T-helper 1 cell treated with Interleukin-12 subunit alpha and Interleukin-12 subunit beta and Interleukin-4 antibody, amounts not matched to agents 30 μg/mL and 1 μg/mL, for 36 hours (primary cell): ENCODE results near the gene NGF.

Source experiments
- H3K27ac Mint-ChIP-seq: one replicate; pipeline ENCODE4 v1.8.0; 2021; ENCODE audit warnings: mild to moderate bottlenecking, mixed read lengths
- H3K27me3 Mint-ChIP-seq: one replicate; pipeline ENCODE4 v1.8.0; 2021; ENCODE audit warnings: low read depth, mixed read lengths
- H3K36me3 Mint-ChIP-seq: one replicate; pipeline ENCODE4 v1.8.0; 2021; ENCODE audit warnings: low read depth, mixed read lengths
- H3K4me1 Mint-ChIP-seq: one replicate; pipeline ENCODE4 v1.8.0; 2021; ENCODE audit warnings: low read depth, mixed read lengths
- H3K4me3 Mint-ChIP-seq: one replicate; pipeline ENCODE4 v1.8.0; 2021; ENCODE audit warnings: mild to moderate bottlenecking, moderate library complexity, mixed read lengths
- H3K9me3 Mint-ChIP-seq: one replicate; pipeline ENCODE4 v1.8.0; 2021; ENCODE audit warnings: mixed read lengths

NGF gene

DNA sequence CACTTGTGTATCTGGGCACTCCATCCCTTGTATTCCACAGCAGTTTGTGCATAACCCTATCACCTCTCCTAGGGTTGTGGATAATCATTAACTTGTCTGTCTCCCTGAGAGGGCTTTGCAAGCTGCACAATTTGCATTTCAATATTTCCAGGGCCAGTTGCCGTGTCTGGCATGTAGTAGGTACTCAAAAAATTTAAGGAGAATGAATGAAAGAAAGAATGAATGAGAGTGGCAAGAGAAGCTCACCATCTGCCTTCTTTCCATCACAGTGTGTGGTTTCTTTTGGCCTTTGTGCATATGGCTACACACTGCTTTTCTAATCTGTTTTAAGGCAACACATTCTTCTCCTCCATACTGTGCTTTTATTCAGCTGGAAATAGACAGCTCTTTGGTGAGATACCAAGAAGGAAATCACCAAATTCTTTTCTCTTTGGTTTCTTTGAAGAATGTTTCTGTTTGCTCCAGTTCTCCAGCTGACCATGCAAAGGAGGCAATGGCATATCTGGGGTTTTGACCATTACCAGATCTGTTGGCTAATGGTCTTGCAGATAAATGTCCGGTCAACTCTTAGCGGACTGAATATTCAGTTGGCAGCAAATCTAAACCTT, 49.4 kb downstream of the NGF start:
- H3K27me3 Mint-ChIP-seq = no peaks in the 10 kb centered on the region
- H3K9me3 Mint-ChIP-seq = no peaks in the 10 kb centered on the region
- no peaks in the 10 kb centered on the region for H3K4me1 Mint-ChIP-seq
- no peak overlapping the region for H3K27ac Mint-ChIP-seq
- no peaks in the 10 kb centered on the region for H3K36me3 Mint-ChIP-seq
- H3K4me3 Mint-ChIP-seq = no peak overlapping the region

DNA sequence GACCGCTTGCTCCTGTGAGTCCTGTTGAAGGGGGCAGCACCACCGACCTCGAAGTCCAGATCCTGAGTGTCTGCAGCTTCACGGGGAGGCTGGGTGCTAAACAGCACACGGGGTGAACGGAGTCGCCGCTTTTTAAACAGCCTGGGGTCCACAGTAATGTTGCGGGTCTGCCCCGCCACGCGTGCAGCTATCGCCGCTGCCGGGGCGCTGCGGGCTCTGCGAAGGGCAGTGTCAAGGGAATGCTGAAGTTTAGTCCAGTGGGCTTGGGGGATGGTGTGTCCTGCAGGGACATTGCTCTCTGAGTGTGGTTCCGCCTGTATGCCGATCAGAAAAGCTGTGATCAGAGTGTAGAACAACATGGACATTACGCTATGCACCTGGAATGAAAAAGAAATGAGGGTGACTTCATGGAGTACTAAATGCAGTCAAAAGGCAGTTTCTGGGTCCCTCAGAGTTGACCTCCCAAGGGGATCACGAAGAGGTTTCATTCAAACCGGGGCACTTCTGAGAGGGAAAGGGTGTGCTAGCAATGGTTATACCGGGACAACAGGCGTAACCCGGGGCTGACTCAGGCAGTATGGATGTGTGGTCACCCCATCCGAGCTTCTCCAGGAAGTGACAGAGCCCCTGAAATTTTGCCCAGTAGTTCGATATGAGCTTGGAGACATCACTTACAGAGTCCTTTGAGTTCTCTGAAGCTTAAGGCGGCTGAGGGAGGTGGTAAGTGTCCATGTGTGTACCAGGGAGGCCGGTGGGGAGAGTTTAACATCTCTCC, 51.4 kb downstream of the NGF start:
- Mint-ChIP-seq H3K36me3 (no peaks in the 10 kb centered on the region), H3K27me3 (no peaks in the 10 kb centered on the region), H3K4me3 (no peak overlapping the region), H3K27ac (no peak overlapping the region), H3K9me3 (no peaks in the 10 kb centered on the region), H3K4me1 (no peaks in the 10 kb centered on the region)

GRCh38 chr1:115284209-115284608, 53.8 kb downstream of the NGF start:
- no peak overlapping the region for H3K27ac Mint-ChIP-seq

GRCh38 chr1:115283681-115284146, 54.3 kb downstream of the NGF start:
- Mint-ChIP-seq H3K9me3 (no peaks in the 10 kb centered on the region), H3K27ac (no peak overlapping the region), H3K4me3 (no peak overlapping the region)

More at GRCh38 chr1:115284209-115284608, 53.8 kb downstream of the NGF start:
- no peaks in the 10 kb centered on the region for H3K9me3 Mint-ChIP-seq
- no peaks in the 10 kb centered on the region for H3K27me3 Mint-ChIP-seq
- no peaks in the 10 kb centered on the region for H3K4me1 Mint-ChIP-seq
- no peaks in the 10 kb centered on the region for H3K36me3 Mint-ChIP-seq
- H3K4me3 Mint-ChIP-seq = no peak overlapping the region

GRCh38 chr1:115283249-115283648, 54.8 kb downstream of the NGF start:
- Mint-ChIP-seq H3K27me3 (no peaks in the 10 kb centered on the region), H3K36me3 (no peaks in the 10 kb centered on the region), H3K27ac (no peak overlapping the region), H3K4me1 (no peaks in the 10 kb centered on the region), H3K4me3 (no peak overlapping the region), H3K9me3 (no peaks in the 10 kb centered on the region)

More at GRCh38 chr1:115283681-115284146, 54.3 kb downstream of the NGF start:
- no peaks in the 10 kb centered on the region for H3K36me3 Mint-ChIP-seq
- no peaks in the 10 kb centered on the region for H3K4me1 Mint-ChIP-seq
- H3K27me3 Mint-ChIP-seq = no peaks in the 10 kb centered on the region

- Mint-ChIP-seq H3K4me1 (no peaks in the 10 kb centered on the region), H3K9me3 (no peaks in the 10 kb centered on the region), H3K27me3 (no peaks in the 10 kb centered on the region), H3K27ac (no peak overlapping the region), H3K4me3 (no peak overlapping the region), H3K36me3 (no peaks in the 10 kb centered on the region)
These were observed 55.2 kb downstream of the NGF start for GRCh38 chr1:115282807-115283208.

GRCh38 chr1:115281143-115281542, 56.9 kb downstream of the NGF start:
- Mint-ChIP-seq H3K4me1 (no peaks in the 10 kb centered on the region), H3K9me3 (peaks cover 5% of the 10 kb centered on the region), H3K4me3 (no peak overlapping the region), H3K27me3 (no peaks in the 10 kb centered on the region), H3K36me3 (no peaks in the 10 kb centered on the region), H3K27ac (no peak overlapping the region)

GRCh38 chr1:115280064-115280463, 58.0 kb downstream of the NGF start:
- H3K4me1 Mint-ChIP-seq = no peaks in the 10 kb centered on the region
- H3K36me3 Mint-ChIP-seq = no peaks in the 10 kb centered on the region
- H3K27me3 Mint-ChIP-seq = no peaks in the 10 kb centered on the region
- H3K4me3 Mint-ChIP-seq = no peak overlapping the region
- H3K9me3 Mint-ChIP-seq = peaks cover 5% of the 10 kb centered on the region
- no peak overlapping the region for H3K27ac Mint-ChIP-seq

GRCh38 chr1:115278211-115278610, 59.8 kb downstream of the NGF start:
- no peak overlapping the region for H3K4me3 Mint-ChIP-seq
- H3K4me1 Mint-ChIP-seq = no peaks in the 10 kb centered on the region
- H3K27ac Mint-ChIP-seq = no peak overlapping the region
- no peaks in the 10 kb centered on the region for H3K36me3 Mint-ChIP-seq
- H3K9me3 Mint-ChIP-seq = peaks cover 5% of the 10 kb centered on the region
- H3K27me3 Mint-ChIP-seq = no peaks in the 10 kb centered on the region

DNA sequence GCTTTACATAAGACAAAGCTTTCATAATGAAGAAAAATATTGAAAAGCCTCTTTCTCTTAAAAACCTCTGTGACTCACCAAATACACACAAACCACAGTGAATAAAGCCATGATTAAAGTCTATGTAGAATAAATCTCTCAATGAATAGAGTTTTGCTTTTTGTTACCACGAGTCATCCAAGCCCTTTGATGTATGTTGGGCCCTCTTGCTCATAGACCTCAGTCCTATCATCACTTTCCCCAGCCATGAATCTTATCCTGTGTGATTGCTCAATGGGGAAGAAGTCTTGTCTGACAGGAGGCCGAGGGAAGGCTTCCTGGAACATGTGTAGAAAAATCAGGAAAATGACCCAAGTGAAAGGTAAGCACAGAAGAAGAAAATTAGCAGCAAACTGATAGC, 60.8 kb downstream of the NGF start:
- Mint-ChIP-seq H3K4me1 (no peaks in the 10 kb centered on the region), H3K36me3 (no peaks in the 10 kb centered on the region), H3K9me3 (peaks cover 5% of the 10 kb centered on the region), H3K27me3 (peaks cover 3% of the 10 kb centered on the region), H3K27ac (no peak overlapping the region), H3K4me3 (no peak overlapping the region)

DNA sequence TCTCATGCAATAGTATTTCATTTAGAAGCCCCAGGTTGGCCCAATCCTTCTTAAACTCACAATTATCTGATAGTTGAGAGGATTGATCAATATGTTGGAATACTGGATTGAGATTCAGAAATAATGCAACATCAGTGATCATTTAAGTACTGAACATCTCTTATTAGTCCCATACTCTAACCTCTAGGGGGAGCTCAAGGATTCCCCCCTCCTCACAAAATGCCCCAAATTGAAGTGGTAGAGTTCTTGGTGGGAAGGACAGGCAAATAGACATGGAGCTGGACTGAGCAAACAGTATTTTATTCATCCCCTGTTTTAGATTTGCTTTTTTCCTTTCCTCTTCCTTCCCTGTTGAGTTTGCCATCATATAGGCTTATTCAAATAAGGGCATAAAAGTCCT, 62.8 kb downstream of the NGF start:
- no peak overlapping the region for H3K27ac Mint-ChIP-seq
- H3K36me3 Mint-ChIP-seq = no peaks in the 10 kb centered on the region
- H3K9me3 Mint-ChIP-seq = peaks cover 5% of the 10 kb centered on the region
- no peak overlapping the region for H3K4me3 Mint-ChIP-seq
- no peaks in the 10 kb centered on the region for H3K4me1 Mint-ChIP-seq
- peaks cover 5% of the 10 kb centered on the region for H3K27me3 Mint-ChIP-seq

DNA sequence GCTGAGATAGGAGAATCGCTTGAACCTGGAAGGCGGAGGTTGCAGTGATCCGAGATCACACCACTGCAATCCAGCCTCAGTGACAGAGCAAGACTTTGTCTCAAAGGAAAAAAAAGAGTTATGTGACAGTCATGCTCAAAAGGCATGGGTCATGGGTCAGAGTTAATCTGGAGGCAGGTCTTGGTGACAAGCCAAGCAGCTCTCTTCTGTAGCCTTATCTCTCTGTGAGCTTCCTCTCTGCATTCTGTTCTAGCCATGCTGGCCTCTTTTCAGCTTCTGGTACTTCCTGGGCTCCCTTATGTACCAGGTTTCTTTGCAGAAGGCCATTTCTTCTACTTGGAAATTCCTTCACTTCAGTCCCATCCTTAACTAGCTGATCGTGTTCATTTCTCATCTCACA, 63.6 kb downstream of the NGF start:
- Mint-ChIP-seq H3K4me3 (no peak overlapping the region), H3K27ac (no peak overlapping the region), H3K36me3 (no peaks in the 10 kb centered on the region), H3K9me3 (peaks cover 5% of the 10 kb centered on the region), H3K4me1 (no peaks in the 10 kb centered on the region), H3K27me3 (peaks cover 5% of the 10 kb centered on the region)

DNA sequence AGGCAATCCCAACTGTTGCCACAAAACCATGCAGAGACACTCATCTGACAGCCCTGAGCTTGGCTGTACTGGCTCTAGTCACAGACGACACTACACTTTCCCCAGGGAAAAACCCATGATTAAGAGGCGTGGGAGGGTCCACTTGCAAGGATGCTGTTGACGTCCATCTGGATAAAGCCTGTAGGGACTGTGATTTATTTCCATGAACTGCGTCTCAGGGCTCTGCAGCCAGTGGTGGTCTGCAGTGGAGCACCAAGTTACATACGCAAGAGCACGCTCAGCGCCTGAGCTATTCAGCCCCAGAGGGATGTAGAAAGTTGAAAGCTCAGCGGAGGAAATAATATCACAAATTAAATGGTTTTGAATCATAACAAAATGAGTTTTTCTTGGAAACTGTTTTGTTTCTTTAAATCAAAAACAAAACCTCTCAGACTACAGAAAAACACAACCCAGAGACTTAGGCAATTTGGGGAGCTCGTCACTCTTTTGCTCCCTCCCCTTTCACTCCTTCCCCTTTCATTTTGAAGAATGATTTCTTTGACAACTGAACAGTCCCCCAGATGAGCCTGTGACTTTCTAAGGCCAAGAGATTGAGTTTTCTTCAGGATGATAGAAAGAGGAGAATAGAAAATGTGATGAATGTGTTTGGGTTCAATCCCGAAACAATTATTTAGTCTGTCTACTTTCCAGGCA, 71.2 kb downstream of the NGF start:
- Mint-ChIP-seq H3K27me3 (peaks cover 6% of the 10 kb centered on the region), H3K9me3 (no peaks in the 10 kb centered on the region), H3K36me3 (no peaks in the 10 kb centered on the region), H3K27ac (no peak overlapping the region), H3K4me3 (no peak overlapping the region), H3K4me1 (no peaks in the 10 kb centered on the region)

GRCh38 chr1:115265099-115265498, 73.0 kb downstream of the NGF start:
- H3K27me3 Mint-ChIP-seq = peaks cover 6% of the 10 kb centered on the region
- H3K4me1 Mint-ChIP-seq = no peaks in the 10 kb centered on the region
- H3K27ac Mint-ChIP-seq = no peak overlapping the region
- no peak overlapping the region for H3K4me3 Mint-ChIP-seq
- H3K36me3 Mint-ChIP-seq = no peaks in the 10 kb centered on the region
- H3K9me3 Mint-ChIP-seq = no peaks in the 10 kb centered on the region

- Mint-ChIP-seq H3K27me3 (peaks cover 6% of the 10 kb centered on the region), H3K27ac (no peak overlapping the region), H3K36me3 (no peaks in the 10 kb centered on the region), H3K4me1 (no peaks in the 10 kb centered on the region), H3K4me3 (no peak overlapping the region), H3K9me3 (peaks cover 11% of the 10 kb centered on the region)
These were observed 75.2 kb downstream of the NGF start for GRCh38 chr1:115262886-115263285.
